Left lobe of liver (tissue), 2 donors: ENCODE measurements around the gene RAD9B. TPM values are rescaled to one million over a fixed set of nuclear protein-coding genes. Genes with fewer than 3 reads are reported as not detected.

ENCODE experiments used
- ATAC-seq: fragments of 200-7000 bp; cut with Tn5 transposase; one replicate; pipeline ENCODE4 v1.9.1; 2020; ENCODE audit warnings: mild to moderate bottlenecking, moderate library complexity
- DNase-seq: peaks from one replicate; pipeline ENCODE4 v3.0.0-alpha.2; 2020; ENCODE audit warnings: low spot score
- total RNA-seq: library from RNA; stranded (reverse); gene quantifications from one replicate; pipeline ENCODE4 v1.2.1, GENCODE V29; 2021
- donor health status: DM: no; HTN: no; CAD: no; lungs with moderate emphysema.
- donor health status: DM: no; HTN: yes; CAD: no.

Gene RAD9B
- total RNA-seq, 1 donor from 2014 or later: 0.25 TPM

GRCh38 chr12:110550981-110551380 lies 48.9 kb downstream of the RAD9B start:
- ATAC-seq: peak; percentile 60
- no peak for DNase-seq

Other genes starting within 250 kb of the RAD9B start
- 118 TPM for gene ATP2A2, start 221.1 kb upstream of the RAD9B start, total RNA-seq
- gene ANAPC7, start 98.6 kb upstream of the RAD9B start, total RNA-seq: 15.5 TPM
- gene ARPC3, start 52.0 kb upstream of the RAD9B start, total RNA-seq: 54.0 TPM
- 16.6 TPM for gene GPN3, start 34.1 kb upstream of the RAD9B start, total RNA-seq
- gene FAM216A, start 33.5 kb upstream of the RAD9B start, total RNA-seq: 2.2 TPM
- gene VPS29, start 220 bp upstream of the RAD9B start, total RNA-seq: 42.3 TPM
- gene PPTC7, start 81.0 kb downstream of the RAD9B start, total RNA-seq: 12.7 TPM
- 14.8 TPM for gene TCTN1, start 111.8 kb downstream of the RAD9B start, total RNA-seq
- 1.5 TPM for gene HVCN1, start 186.8 kb downstream of the RAD9B start, total RNA-seq
- 42.8 TPM for gene PPP1CC, start 240.6 kb downstream of the RAD9B start, total RNA-seq